HCT116 (cell line): ENCODE data around the gene RBBP6. TPM values are rescaled to one million over a fixed set of nuclear protein-coding genes. Genes with fewer than 3 reads are reported as not detected.

Experiments used
- ATAC-seq: fragments of 200-7000 bp; cut with Tn5 transposase; 2 replicates; pipeline ENCODE4 v1.9.1; 2020; ENCODE audit warnings: mild to moderate bottlenecking, moderate library complexity
- BruUV-seq: library from RNA; stranded (reverse); fragments of 400-500 nt; replicated peaks from 2 replicates; lab custom pipeline; 2021; lab: Mats Ljungman, UMichigan
- CTCF ChIA-PET: fragments of 300-600 bp; sonication (Branson Sonifier 250); formaldehyde crosslinking; loops from one replicate; lab custom pipeline; 2021; ENCODE audit warnings: antibody characterized with exemption; lab: Charles Lee
- POLR2A ChIA-PET: fragments of 300-600, 350-600 bp; sonication (Branson Sonifier 250); formaldehyde crosslinking; loops from one replicate; lab custom pipeline; 2021; ENCODE audit warnings: antibody characterized with exemption; lab: Charles Lee
- RAD21 ChIA-PET, 2 experiments: fragments of 300-600 bp; sonication (Branson Sonifier 250); formaldehyde crosslinking; loops; one replicate each; lab custom pipeline; 2023; ENCODE audit warnings: low total read pairs in 2 of 2; ENCODE audit not compliant: uncharacterized antibody in 2 of 2, unreplicated experiment in 2 of 2, low non-redundant PET in 1 of 2; lab: Charles Lee
- DNase-seq: peaks from one replicate; pipeline ENCODE4 v3.0.0-alpha.2; 2010; ENCODE audit warnings: low read depth, low spot score
- H2AFZ ChIP-seq: fragments of 200-600 bp; shearing (Covaris generic), sonication (generic); 2 replicates; pipeline ENCODE4 v1.6.1; 2017; ENCODE audit warnings: low read depth, mixed run types, mixed read lengths, antibody characterized with exemption, low read length; ENCODE audit not compliant: poor library complexity, severe bottlenecking
- H3K27ac ChIP-seq: 2 replicates; pipeline ENCODE4 v1.5.1; 2012; ENCODE audit warnings: low read depth, low read length
- H3K27me3 ChIP-seq: fragments of 200-600 bp; sonication (generic); 2 replicates; pipeline ENCODE4 v1.6.1; 2016; ENCODE audit warnings: mixed run types, low read length, mixed read lengths; ENCODE audit not compliant: insufficient read depth
- H3K36me3 ChIP-seq, 2 experiments: fragments of 200-500 bp in 1 of 2; fragments of 200-600 bp in 1 of 2; sonication (Bioruptor generic) in 1 of 2; sonication (generic) in 1 of 2; 2 replicates each; pipeline versions ENCODE4 v1.5.1 to v1.6.1; 2014 to 2016; ENCODE audit warnings: low read length in 2 of 2, inconsistent platforms in 1 of 2, mixed read lengths in 1 of 2, mixed run types in 1 of 2; ENCODE audit not compliant: insufficient read depth in 2 of 2, control insufficient read depth in 1 of 2
- H3K4me1 ChIP-seq, 2 experiments: fragments of 200-600 bp in 1 of 2; sonication (generic) in 1 of 2; 2 replicates each; pipeline versions ENCODE4 v1.5.1 to v1.6.1; 2012 to 2017; ENCODE audit warnings: low read length in 2 of 2, inconsistent platforms in 1 of 2, mild to moderate bottlenecking in 1 of 2, mixed read lengths in 1 of 2, mixed run types in 1 of 2, moderate library complexity in 1 of 2; ENCODE audit not compliant: insufficient read depth in 2 of 2, control insufficient read depth in 1 of 2
- H3K4me2 ChIP-seq: fragments of 200-600 bp; sonication (generic); 2 replicates; pipeline ENCODE4 v1.6.1; 2017; ENCODE audit warnings: mixed run types, low read length, mixed read lengths
- H3K4me3 ChIP-seq, 2 experiments: fragments of 200-600 bp in 1 of 2; sonication (generic) in 1 of 2; replicated peaks in 1 of 2; 2 replicates each; pipeline ENCODE4 v1.5.1; 2011 to 2016; ENCODE audit warnings: low read length in 2 of 2, control low read depth in 1 of 2, low read depth in 1 of 2, mild to moderate bottlenecking in 1 of 2, mixed read lengths in 1 of 2, mixed run types in 1 of 2
- H3K79me2 ChIP-seq: fragments of 200-600 bp; sonication (generic); 2 replicates; pipeline ENCODE4 v1.6.1; 2017; ENCODE audit warnings: mild to moderate bottlenecking, mixed run types, low read length, moderate library complexity, mixed read lengths; ENCODE audit not compliant: insufficient read depth
- H3K9ac ChIP-seq: fragments of 200-600 bp; sonication (generic); 2 replicates; pipeline ENCODE4 v1.6.1; 2016; ENCODE audit warnings: low read length, mixed read lengths
- H3K9me2 ChIP-seq: fragments of 200-600 bp; sonication (generic), shearing (Covaris generic); 2 replicates; pipeline ENCODE4 v1.6.1; 2017; ENCODE audit warnings: mixed run types, mild to moderate bottlenecking, moderate library complexity; ENCODE audit not compliant: insufficient read depth
- H3K9me3 ChIP-seq, 2 experiments: fragments of 200-500 bp in 1 of 2; fragments of 200-600 bp in 1 of 2; sonication (Bioruptor generic) in 1 of 2; sonication (generic) in 1 of 2; 2 replicates each; pipeline ENCODE4 v1.6.1; 2014 to 2017; ENCODE audit warnings: low read length in 2 of 2, mixed read lengths in 2 of 2, inconsistent platforms in 1 of 2, low read depth in 1 of 2, mild to moderate bottlenecking in 1 of 2, mixed run types in 1 of 2, moderate library complexity in 1 of 2; ENCODE audit not compliant: control insufficient read depth in 1 of 2, insufficient read depth in 1 of 2
- H4K20me1 ChIP-seq: fragments of 200-600 bp; sonication (generic), shearing (Covaris generic); 2 replicates; pipeline ENCODE4 v1.6.1; 2017; ENCODE audit warnings: mixed run types, mild to moderate bottlenecking, moderate library complexity; ENCODE audit not compliant: insufficient read depth
- ATF3 ChIP-seq: IDR thresholded peaks from 2 replicates; pipeline ENCODE4 v1.6.1; 2012
- CBX3 ChIP-seq: IDR thresholded peaks from 2 replicates; pipeline ENCODE4 v1.6.1; 2012; ENCODE audit warnings: low read depth
- ELF1 ChIP-seq: IDR thresholded peaks from 2 replicates; pipeline ENCODE4 v1.6.1; 2012; ENCODE audit warnings: low read depth, borderline replicate concordance
- EZH2 ChIP-seq: fragments of 200-600 bp; sonication (generic); IDR thresholded peaks from 2 replicates; pipeline ENCODE4 v1.6.1; 2017; ENCODE audit warnings: antibody characterized with exemption, mixed run types
- EZH2phosphoT487 ChIP-seq: fragments of 200-600 bp; IDR thresholded peaks from 2 replicates; pipeline ENCODE4 v1.6.1; 2018; ENCODE audit warnings: antibody characterized with exemption, borderline replicate concordance
- SIN3A ChIP-seq: IDR thresholded peaks from 2 replicates; pipeline ENCODE4 v1.6.1; 2012; ENCODE audit warnings: low read depth
- TCF7L2 ChIP-seq: IDR thresholded peaks from 2 replicates; pipeline ENCODE4 v1.7.0; 2011; ENCODE audit warnings: borderline replicate concordance, inconsistent platforms; ENCODE audit not compliant: insufficient read depth, insufficient read length; ENCODE audit errors: extremely low read depth
- YY1 ChIP-seq: IDR thresholded peaks from 2 replicates; pipeline ENCODE4 v1.6.1; 2011; ENCODE audit warnings: low read length, low read depth, moderate library complexity, mild to moderate bottlenecking; ENCODE audit not compliant: insufficient replicate concordance; ENCODE audit errors: extremely low read depth
- ZNF274 ChIP-seq: fragments of 200-500 bp; sonication (Bioruptor generic); IDR thresholded peaks from 2 replicates; pipeline ENCODE4 v1.6.1; 2014; ENCODE audit warnings: mild to moderate bottlenecking, low read depth, low read length, inconsistent platforms
- intact Hi-C: fragments of 100-400 bp; cut with micrococcal nuclease; formaldehyde crosslinking; loops from 2 replicates; pipeline ENCODE4 v1.10.0; 2022
- total RNA-seq: library from RNA; stranded (reverse); gene quantifications from one replicate; pipeline ENCODE4 v1.2.1, GENCODE V29; 2021; ENCODE audit not compliant: unreplicated experiment
- TF ChIP-seq, protein P1 (sequence below), 3 experiments: fragments of 200-600 bp in 1 of 3; sonication (generic) in 1 of 3; IDR thresholded peaks in 2 of 3; conservative IDR thresholded peaks in 1 of 3; 2 replicates each; pipeline ENCODE4 v1.5.1; 2012 to 2017; ENCODE audit warnings: low read depth in 2 of 3, low read length in 2 of 3, antibody characterized with exemption in 1 of 3, borderline replicate concordance in 1 of 3, control low read depth in 1 of 3, mild to moderate bottlenecking in 1 of 3, mixed read lengths in 1 of 3, mixed run types in 1 of 3, moderate library complexity in 1 of 3; ENCODE audit not compliant: insufficient read depth in 1 of 3

Gene RBBP6
- total RNA-seq, 1 experiment from 2014 or later = 52.4 TPM

DNA sequence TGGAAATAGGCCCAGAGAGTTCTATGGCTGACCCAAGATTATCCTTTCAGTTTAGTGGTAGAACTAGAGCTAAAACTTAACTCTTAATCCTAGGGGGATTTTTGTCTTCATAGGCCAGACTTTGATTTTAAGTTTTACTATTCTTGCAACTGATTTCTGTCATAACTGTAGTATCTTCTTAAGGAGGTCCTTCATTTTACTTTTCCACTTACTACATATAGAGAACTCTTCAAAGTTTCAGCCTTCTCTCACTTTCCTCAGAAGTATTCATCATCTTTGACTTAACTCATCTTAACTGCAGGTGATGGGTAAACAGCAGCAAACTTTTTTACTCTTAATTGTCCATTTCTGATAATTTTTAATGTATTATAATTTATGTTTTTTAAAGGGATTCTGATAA lies 23.4 kb downstream of the RBBP6 start:
- no peaks in the 10 kb centered on the region for H3K9me3 ChIP-seq
- H4K20me1 ChIP-seq = no peaks in the 10 kb centered on the region
- H2AFZ ChIP-seq = no peak overlapping the region
- H3K79me2 ChIP-seq = no peaks in the 10 kb centered on the region
- TF ChIP-seq CBX3 (no peak), EZH2 (no peak), SIN3A (no peak), TCF7L2 (no peak), ATF3 (no peak), ELF1 (no peak), YY1 (no peak), ZNF274 (no peak), EZH2phosphoT487 (no peak)
- TF ChIP-seq, protein P1, sequence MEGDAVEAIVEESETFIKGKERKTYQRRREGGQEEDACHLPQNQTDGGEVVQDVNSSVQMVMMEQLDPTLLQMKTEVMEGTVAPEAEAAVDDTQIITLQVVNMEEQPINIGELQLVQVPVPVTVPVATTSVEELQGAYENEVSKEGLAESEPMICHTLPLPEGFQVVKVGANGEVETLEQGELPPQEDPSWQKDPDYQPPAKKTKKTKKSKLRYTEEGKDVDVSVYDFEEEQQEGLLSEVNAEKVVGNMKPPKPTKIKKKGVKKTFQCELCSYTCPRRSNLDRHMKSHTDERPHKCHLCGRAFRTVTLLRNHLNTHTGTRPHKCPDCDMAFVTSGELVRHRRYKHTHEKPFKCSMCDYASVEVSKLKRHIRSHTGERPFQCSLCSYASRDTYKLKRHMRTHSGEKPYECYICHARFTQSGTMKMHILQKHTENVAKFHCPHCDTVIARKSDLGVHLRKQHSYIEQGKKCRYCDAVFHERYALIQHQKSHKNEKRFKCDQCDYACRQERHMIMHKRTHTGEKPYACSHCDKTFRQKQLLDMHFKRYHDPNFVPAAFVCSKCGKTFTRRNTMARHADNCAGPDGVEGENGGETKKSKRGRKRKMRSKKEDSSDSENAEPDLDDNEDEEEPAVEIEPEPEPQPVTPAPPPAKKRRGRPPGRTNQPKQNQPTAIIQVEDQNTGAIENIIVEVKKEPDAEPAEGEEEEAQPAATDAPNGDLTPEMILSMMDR (IDR thresholded peaks at IDR 0.05 in 2 of 3, conservative IDR thresholded peaks at IDR 0.05 in 1 of 3; ENCODE audit: borderline replicate concordance in 1 of 3, insufficient read depth in 1 of 3, low read depth in 2 of 3, low read length in 2 of 3) = no peak
- no peaks in the 10 kb centered on the region for H3K4me1 ChIP-seq
- no peak for ATAC-seq
- no peak overlapping the region for H3K4me3 ChIP-seq
- CTCF ChIA-PET = interaction anchor here (1.1 kb wide), 1 partner anchor 12 kb away, joined by 5 read pairs; no protein-coding TSS in a partner anchor
- no peaks in the 10 kb centered on the region for H3K9me2 ChIP-seq
- H3K27me3 ChIP-seq = no peaks in the 10 kb centered on the region
- DNase-seq = no peak
- BruUV-seq = no TSS peak
- no peak overlapping the region for H3K4me2 ChIP-seq
- intact Hi-C loops = no loop called here
- peaks cover 39 to 78% of the 10 kb centered on the region in 2 experiments for H3K36me3 ChIP-seq
- no peak overlapping the region for H3K27ac ChIP-seq
- POLR2A ChIA-PET = interaction anchor here (0.6 kb wide), 1 partner anchor 70 kb away, joined by 4 read pairs; no protein-coding TSS in a partner anchor
- RAD21 ChIA-PET = no interaction called here
- no peak overlapping the region for H3K9ac ChIP-seq
